ENCODE measurements around the gene SP4.
"Not testable (repeated sequence)": the region's sequence is repeated elsewhere in the genome, so short reads cannot be mapped to it uniquely, and the experiment has no call there.

SP4 gene

GRCh38 chr7:21526007-21526406, 98.1 kb downstream of the SP4 start:
- DNase-seq (ENCODE audit: low spot score) = peak; percentile 25

GRCh38 chr7:21526448-21526847, 98.6 kb downstream of the SP4 start:
- no peak for DNase-seq (ENCODE audit: low spot score)

- DNase-seq (ENCODE audit: low spot score) = not testable (repeated sequence)
These were observed 104.6 kb downstream of the SP4 start for GRCh38 chr7:21532485-21532884.

GRCh38 chr7:21533646-21534045, 105.8 kb downstream of the SP4 start:
- DNase-seq (ENCODE audit: low spot score) = not testable (repeated sequence)

- not testable (repeated sequence) for DNase-seq (ENCODE audit: low spot score)
These were observed 108.7 kb downstream of the SP4 start for GRCh38 chr7:21536445-21537118.

- no peak for DNase-seq (ENCODE audit: low spot score)
These were observed 111.1 kb downstream of the SP4 start for GRCh38 chr7:21538936-21539495.

- DNase-seq (ENCODE audit: low spot score) = no peak
These were observed 115.1 kb downstream of the SP4 start, which contains the start of gene DNAH11 for GRCh38 chr7:21542891-21543527. Gene DNAH11 (plus strand): TSS chr7:21543039. CDS start chr7:21543246, 207 bp downstream.

- DNase-seq (ENCODE audit: low spot score) = no peak
These were observed 115.8 kb downstream of the SP4 start for GRCh38 chr7:21543528-21544302.

- no peak for DNase-seq (ENCODE audit: low spot score)
These were observed 116.4 kb downstream of the SP4 start for GRCh38 chr7:21544303-21544656.

GRCh38 chr7:21544715-21545114, 116.8 kb downstream of the SP4 start:
- DNase-seq (ENCODE audit: low spot score) = no peak

GRCh38 chr7:21547501-21547900, 119.6 kb downstream of the SP4 start:
- no peak for DNase-seq (ENCODE audit: low spot score)

- no peak for DNase-seq (ENCODE audit: low spot score)
These were observed 120.6 kb downstream of the SP4 start for GRCh38 chr7:21548491-21548890.

GRCh38 chr7:21550076-21550475, 122.2 kb downstream of the SP4 start:
- no peak for DNase-seq (ENCODE audit: low spot score)

GRCh38 chr7:21550821-21551531, 123.1 kb downstream of the SP4 start:
- no peak for DNase-seq (ENCODE audit: low spot score)

GRCh38 chr7:21562385-21562784, 134.5 kb downstream of the SP4 start:
- no peak for DNase-seq (ENCODE audit: low spot score)
